ENCODE results near the gene ZKSCAN8. TPM values are rescaled to one million over a fixed set of nuclear protein-coding genes. Genes with fewer than 3 reads are reported as not detected.

ZKSCAN8 gene
- 23.0 and 26.4 TPM in 2 replicates for total RNA-seq

DNA sequence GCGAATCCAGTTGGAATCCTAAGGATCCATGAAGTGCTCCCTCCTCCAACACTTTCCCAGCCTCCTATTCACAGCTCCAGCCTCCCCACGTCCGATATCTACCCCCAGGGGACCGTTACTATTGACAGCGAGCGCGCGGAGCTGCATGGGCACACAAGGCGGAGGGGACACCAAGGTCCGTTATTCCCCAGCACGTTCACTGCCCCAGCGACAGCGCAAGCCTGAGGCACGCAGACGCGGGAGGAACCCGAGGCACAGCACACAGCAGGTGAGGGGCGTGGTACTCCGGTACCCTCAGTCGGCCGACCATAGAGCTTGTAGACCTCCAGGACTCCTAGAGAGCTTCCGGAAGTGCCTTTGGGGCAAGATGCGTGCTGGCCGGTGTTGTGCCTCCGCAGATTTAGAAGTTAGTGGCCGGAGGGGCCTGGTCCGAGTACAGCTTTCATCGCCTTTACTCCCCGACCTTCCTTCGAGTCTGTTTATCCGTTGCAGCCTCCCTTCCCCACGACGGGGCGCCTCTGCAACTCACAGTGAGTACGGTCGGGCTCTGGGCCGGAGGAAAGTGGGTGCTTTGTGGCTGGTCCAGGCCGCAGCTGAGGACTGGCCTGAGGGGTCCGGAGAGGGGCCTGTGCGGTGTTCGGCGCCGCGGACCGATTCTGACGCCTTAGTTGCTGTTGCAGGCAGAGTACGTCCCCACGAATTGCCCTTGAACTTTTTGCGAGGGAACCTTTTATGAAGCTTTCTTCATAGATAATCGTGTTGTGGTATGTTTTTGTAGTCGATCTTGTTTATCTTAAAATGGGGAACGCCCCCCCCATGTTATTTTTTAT, at the start of gene ZKSCAN8:
TSS of gene ZKSCAN8 (plus strand) at position 384 of the 830 bp plus-strand sequence. CDS start 6,525 bp downstream, outside the sequence.

DNA sequence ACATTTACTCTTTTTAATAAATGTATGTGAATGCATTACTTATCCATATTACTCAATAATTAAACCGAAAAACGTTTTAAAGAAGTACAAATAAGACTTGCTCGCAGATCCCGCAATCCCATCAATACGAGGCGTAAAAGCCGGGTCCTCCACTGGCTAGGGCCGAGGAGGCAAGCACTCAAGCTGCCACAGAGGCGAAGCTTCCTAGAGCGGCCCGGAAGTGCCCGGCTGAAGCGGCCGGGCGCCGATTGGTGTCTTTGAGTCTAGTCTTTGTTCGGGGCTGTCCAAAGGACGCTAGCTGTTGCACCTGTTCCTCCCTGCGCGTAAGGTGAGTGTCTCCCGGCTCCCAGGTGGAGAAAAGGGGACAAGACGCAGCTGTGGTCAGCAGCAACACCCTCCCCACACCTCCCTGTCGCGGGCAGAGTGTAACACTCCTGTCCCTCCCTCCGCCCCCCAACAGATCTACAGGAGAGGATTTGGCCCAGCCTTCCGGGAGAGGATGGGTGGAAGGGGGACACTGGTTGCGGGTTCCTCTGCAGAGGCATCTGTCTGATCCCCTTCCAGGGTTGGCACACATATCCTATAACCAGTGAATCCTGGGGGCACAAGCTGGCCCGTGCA, 17.2 kb upstream of the ZKSCAN8 start, which contains the start of gene ZSCAN16:
TSS of gene ZSCAN16 (plus strand) at position 260 of the 621 bp plus-strand sequence. CDS start 835 bp downstream, outside the sequence.

Other genes with a start within 250 kb of the ZKSCAN8 start
- not detected in 2 replicates for gene OR2B2, start 229.5 kb upstream of the ZKSCAN8 start, total RNA-seq
- 0.07 TPM in 1 of 2 replicates, not detected in the other for gene OR2B6, start 184.6 kb upstream of the ZKSCAN8 start, total RNA-seq
- 0.13 and 0.26 TPM in 2 replicates for gene ZNF165, start 61.3 kb upstream of the ZKSCAN8 start, total RNA-seq
- 1.7 and 2.2 TPM in 2 replicates for gene ZSCAN16, start 17.3 kb upstream of the ZKSCAN8 start, total RNA-seq
- gene ZSCAN9, start 83.4 kb downstream of the ZKSCAN8 start, total RNA-seq: 8.3 and 12.6 TPM in 2 replicates
- 4.8 and 6.0 TPM in 2 replicates for gene ZKSCAN4, start 110.4 kb downstream of the ZKSCAN8 start, total RNA-seq
- gene NKAPL, start 117.4 kb downstream of the ZKSCAN8 start, total RNA-seq: 0.96 and 1.7 TPM in 2 replicates
- gene ZSCAN26, start 125.3 kb downstream of the ZKSCAN8 start, total RNA-seq: 16.4 and 17.9 TPM in 2 replicates
- 4.4 and 4.9 TPM in 2 replicates for gene PGBD1, start 139.7 kb downstream of the ZKSCAN8 start, total RNA-seq
- gene ZSCAN31, start 194.3 kb downstream of the ZKSCAN8 start, total RNA-seq: 4.2 and 4.4 TPM in 2 replicates
- 6.9 and 8.3 TPM in 2 replicates for gene ZKSCAN3, start 208.1 kb downstream of the ZKSCAN8 start, total RNA-seq

All from smooth muscle cell of the pulmonary artery (primary cell).